HTR-8/SVneo (cell line): ENCODE data around the gene BIN1.
A peak's percentile ranks its signal among the peaks of the same experiment; 100 is the strongest.

Source experiments
- DNase-seq: peaks from one replicate; pipeline ENCODE4 v3.0.0; 2011; ENCODE audit warnings: low spot score, mixed read lengths; ENCODE audit not compliant: insufficient read length
- FAIRE-seq: peaks from 2 replicates; lab custom pipeline; 2011; peaks lifted over from hg19 to GRCh38; lab: Jason Lieb, UNC

The BIN1 gene

DNA sequence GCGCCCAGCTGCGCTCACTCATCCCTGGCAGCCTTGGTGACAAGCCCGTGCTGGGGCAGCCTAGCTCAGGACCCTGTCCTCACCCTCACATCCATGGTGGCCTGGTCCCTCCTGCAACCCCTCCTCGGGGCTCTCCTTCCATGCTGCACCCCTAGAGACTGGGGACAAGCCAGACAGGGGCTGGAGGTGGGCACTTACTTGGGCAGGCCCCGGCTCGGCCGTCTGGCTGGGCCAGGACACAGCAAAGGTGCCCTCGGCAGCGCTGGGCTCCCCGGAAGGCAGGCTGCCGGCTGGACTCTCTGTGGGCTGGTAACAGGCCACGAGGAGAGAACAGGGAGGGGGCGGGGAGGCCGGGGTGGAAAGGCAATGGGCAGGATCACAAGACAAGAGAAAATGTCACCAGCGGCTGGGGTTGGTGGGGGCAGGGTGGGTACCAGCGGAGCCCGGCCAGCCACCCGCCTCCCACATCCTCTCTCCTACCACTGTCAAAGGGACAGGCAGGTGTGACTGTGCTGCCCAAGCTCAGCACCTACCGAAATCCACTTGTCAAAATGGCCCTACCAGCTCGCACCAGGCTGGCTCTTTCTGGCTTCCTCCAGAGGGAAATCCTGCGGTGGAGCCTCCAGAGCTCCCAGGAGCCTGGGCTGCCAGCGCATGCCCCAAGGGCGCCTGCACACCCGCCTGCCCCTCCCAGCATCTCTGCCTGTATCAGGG is 54.7 kb downstream of the BIN1 start:
- FAIRE-seq, result no peak
- DNase-seq, result no peak

DNA sequence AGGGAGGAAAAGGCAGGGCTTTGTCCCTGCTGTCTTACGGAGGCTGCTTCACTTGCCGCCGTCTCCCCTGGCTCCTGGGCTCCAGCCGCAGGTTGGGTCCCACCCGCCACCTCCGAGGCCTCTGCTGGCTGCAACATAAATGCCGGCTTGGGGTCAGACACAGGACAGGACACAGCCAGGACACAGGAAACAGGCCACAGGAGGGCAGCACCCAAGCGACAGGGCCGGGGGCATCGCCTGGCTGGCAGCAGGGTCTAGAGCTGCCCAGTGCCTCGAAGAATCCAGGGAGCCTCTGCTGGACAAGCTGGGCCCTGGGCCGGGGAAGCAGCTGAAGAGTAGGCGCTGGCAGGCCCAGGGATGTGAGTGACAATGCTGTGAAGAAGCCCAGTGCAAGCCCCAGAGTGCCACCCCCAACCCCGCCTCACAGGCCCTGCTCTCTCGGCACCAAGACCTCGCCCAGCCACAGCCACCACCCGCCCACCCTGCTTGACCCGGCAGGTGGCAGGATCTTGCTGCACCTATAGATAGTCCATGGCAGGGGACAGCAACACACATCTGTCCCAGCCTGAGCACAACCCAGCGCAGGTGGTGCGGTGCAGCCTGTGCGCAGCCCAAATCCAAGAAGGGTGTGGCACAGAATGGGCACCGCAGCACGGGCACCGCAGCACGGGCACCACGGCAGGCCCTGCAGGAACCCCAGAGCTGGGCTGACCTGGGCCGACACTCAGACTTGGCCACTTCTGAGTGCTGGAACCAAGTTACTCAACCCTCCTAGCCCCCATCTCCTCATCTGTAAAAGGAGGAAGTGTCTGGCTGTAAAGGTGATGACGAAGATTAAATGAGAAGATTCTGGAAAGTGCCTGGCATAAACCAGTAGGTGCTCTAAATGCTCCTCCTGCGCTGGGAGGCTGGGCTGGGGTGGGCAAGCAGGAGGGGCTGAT is 55.6 kb downstream of the BIN1 start:
- no peak for DNase-seq
- no peak for FAIRE-seq

DNA sequence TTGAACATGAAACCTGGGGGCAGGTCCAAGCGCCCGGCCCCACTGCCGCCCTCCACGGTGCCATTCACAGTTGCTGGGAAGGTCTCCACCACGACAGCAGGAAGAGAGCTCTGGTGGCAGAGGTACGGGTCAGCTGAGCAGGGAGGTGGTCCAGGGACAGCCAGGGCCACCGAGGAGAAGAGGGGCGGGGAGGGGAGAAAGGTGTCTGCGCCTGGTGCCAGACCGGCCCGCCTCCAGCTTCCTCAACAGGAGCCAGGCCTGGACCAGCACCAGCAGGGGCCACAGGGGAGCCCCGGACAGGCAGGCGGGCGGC is 56.2 kb downstream of the BIN1 start:
- FAIRE-seq, result no peak

DNA sequence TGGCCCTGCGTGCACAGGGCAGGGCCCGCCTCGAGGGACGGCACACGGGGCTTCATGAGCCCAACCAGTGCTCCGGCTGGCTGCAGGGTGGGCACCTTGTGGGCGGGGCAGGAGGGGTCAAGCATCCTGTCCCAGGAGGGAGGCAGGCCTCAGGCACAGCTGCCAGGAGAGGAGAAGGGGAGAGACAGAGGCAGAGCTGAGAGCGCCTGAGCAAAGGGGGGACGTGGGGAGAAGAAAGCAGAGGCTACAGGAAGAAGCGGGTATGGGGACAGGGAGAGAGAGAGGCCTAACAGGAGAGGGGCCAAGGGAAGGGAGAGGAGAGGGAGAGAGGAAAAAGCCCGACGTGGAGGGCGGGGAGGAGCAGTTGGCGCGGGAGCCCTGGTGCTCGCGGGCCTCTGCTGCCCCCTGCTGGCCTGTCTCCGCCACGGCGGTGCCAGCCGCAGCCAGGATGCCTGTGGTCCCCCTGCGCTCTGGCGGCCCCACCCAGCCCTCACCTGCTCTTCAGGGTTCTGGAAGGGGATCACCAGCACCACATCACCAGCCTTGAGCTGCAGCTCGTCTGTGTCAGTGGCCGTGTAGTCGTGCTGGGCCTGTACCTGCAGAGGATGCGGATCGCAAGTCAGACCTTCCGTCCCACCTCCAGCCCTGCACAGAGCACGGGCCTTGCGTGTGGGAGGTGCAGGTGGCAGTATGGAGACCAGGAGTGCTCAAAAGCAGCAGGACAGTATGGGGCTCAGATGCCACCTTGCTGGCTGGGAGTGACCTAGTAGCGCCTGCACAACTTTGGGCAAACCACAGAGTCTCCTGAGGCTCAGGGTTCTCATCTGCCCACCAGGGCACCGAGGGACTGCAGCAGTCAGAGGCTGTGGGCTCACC is 56.8 kb downstream of the BIN1 start:
- FAIRE-seq, result peak; percentile 69

More for the DNA sequence above, 56.2 kb downstream of the BIN1 start:
- no peak for DNase-seq

DNA sequence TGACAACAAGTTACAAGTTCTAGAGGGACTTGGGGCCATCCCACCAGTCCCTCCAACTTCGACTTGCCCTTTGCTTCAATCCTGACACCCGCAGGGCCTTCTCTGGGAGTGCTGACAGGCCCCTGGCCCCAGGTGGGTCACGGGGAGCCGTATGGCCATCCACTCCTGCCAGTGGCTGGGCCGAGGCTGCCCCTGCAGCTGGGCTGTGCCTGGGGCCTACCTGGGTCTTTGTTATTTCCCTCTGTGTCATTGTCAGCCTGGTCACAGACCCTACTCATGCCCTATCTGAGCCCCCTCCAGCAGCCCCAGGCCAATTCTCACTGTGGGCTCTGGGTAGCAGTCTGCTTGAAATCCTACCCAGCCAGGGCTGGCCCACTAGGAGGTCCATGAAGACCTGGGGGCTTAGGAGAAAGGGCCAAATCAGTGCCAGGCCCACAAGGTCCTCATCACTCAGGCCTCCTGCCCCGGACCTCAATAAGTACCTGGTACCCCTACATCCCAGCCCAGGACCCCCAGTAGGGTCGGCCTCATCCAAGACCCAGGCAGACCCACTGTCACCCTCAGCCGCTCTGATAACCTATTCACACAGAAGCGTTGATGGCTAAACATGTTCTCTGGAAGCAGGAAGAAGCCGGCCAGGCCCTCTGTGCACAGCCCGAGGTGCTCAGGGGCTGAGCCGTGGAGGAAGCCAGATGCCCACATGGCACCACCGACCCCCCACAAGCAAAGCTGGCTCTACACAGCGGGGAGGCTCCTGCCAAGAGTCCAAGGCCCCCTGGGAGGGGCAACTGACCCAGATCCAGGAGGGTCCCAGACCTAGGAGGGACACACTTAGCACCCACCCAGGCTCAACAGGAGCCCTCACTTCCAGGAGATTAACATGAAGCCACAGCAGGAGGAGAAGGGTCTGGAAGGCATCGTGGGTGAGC is 57.7 kb downstream of the BIN1 start:
- FAIRE-seq, result peak; percentile 33
- DNase-seq, result no peak

More for the DNA sequence above, 56.8 kb downstream of the BIN1 start:
- DNase-seq, result peak; percentile 73

DNA sequence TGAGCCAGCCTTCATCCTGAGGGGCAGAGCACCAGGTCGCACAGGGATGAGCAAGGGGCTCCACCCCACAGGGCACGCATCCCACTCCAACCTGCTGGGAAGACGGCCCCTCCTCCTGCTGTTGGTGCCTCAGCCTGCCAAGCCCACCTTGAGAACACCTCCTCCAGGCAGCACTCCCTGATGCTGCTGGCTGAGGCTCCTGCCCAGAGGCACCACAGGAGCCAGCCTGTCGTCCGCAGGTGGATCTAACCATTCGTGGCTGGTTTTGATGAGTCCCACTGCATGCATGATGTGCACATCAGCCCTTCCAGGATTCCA is 58.4 kb downstream of the BIN1 start:
- FAIRE-seq, result no peak
- DNase-seq, result no peak

DNA sequence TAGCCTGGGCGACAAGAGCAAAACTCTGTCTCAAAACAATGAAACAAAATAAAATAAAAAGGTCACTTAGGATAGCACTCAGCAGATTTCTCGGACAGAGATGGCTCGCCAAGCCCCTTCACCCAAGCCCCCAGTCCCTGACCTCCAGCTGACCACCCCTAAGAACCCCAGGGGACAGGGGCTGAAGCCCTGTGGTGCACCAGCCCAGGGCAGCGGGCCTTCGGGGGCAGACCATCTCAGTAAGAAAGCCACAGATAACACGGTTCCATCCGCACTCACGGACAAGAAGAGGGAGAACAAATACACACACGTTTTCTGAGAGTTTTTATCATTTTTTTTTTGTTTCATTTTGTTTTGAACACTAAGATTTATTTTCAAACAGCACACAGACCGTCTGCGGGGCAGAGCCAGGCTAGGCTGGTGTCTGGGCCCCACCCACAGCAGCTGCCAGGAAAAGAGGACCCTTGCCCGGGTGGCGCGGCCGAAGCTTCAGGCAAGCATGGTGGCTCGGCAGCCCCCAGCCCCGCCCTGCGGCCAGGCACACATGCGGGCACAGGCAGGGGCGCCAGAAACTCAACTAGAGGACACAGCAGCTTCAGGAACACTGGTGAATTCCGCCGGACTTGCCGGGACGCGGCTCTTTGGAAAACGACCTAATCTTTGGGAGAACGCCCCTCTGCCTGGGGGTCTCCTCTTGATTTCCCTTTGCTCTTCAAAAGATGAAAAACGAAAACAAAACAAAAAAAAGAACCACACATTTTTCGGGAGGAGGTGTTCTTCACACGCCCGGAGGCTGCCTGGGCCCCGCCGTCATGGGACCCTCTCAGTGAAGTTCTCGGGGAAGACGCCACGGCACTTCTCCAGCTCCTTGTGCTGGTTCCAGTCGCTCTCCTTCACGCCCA is 59.0 kb downstream of the BIN1 start:
- FAIRE-seq (no peak), DNase-seq (no peak)

DNA sequence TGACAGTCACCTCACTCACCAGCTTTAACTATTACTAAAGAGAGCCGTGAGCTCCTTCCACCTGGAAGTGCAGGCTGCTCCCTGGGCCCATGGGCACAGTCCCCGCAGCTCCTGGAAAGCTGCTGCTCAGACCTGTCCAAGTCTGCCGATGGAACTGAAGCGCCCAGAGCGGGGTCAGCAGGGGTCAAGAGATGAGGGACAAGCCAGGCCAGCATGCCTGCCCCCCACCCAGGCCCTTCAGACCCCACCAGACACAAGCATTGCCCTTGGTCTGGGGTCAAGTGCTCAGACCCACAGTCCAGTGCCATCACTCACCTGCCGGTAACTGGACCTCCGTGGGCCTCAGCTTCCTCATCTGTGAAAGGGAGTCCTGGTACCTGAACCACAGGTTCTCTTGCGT is 59.9 kb downstream of the BIN1 start:
- FAIRE-seq, result no peak
- DNase-seq, result no peak

DNA sequence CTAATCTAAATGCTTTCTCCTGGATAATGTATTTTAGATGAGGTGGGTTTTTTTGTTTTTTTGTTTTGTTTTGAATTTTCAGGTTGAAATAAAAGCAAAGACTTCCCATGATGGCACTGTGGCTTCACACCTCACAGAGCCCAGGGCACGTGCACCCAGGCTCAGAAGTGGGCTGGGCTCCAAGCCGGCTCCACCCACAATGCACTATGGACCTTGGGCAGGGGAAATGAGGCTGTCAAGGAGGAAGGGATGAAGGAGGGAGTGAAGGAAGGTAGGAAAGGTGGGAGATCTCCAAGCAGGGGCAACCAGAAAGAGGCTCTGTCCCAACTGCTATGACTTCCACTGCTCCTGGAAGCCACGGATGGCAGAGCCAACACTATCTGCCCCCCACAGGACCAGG is 60.4 kb downstream of the BIN1 start:
- no peak for DNase-seq
- FAIRE-seq, result no peak

DNA sequence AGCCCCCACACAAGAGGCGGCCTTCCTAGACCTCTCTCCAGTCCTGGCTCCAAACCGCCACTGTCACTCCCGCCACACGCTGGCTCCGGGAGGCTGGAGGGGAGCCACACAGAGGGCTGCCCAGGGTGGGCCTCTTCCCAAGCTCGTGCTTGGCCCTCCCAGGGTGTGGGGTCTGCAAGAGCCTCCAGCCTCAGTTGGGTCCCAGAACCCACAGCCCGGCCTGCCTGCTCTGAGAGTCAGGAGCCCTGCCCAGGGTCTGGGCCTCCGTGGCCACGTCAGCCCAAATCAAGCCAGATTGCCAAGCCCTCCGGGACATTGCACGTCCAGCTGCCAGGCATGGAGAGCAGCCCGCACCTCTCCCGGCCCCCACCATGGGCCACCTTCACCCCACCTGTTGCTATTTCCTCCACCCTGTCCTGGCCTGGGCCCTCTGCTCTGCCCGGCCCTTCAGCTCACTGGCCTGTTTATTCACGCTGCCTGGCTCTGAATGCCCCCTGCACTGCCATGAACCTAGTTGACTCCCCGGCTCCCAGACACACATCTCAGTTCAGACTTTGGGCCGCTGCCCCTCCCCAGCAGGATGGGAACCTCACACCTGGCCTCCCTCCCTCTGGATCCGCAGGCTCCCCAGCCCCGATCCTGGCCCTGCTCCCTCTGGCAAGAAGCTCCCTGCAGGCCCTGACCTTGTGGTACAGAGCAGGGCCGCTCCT is 61.0 kb downstream of the BIN1 start:
- DNase-seq, result no peak

DNA sequence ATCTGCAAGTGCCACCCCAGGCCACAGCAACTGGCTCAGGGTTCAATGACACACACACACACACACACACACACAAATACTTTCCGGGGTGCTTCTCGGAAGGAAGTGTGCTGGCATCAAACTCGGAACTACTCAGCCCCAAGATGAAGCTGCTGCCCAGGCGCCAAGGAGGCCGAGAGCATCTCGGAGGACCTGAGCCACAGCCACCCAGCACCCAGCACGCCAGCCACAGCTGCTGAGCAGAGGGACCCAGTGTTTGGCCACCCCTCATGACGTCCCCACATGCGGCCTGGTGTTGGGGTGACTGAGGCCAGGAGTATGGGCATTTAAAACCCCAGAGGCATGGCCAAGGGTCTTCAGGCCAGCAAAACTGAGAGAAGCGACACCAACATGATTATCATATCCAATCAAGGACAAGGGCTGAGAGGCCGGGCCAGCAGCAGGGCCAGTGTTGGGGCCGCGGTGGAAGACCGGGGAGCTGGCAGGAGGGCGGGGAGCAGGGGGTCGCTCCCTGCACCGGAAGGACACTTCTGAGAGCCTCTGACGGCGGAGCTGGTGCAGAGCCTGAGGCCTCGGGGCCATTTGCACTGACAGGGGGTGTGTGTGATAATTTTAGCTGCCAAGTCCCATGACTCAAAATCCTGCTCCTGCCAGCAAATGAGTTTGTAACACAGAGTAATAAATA is 61.8 kb downstream of the BIN1 start:
- FAIRE-seq (no peak), DNase-seq (no peak)

More for the DNA sequence above, 61.0 kb downstream of the BIN1 start:
- no peak for FAIRE-seq

DNA sequence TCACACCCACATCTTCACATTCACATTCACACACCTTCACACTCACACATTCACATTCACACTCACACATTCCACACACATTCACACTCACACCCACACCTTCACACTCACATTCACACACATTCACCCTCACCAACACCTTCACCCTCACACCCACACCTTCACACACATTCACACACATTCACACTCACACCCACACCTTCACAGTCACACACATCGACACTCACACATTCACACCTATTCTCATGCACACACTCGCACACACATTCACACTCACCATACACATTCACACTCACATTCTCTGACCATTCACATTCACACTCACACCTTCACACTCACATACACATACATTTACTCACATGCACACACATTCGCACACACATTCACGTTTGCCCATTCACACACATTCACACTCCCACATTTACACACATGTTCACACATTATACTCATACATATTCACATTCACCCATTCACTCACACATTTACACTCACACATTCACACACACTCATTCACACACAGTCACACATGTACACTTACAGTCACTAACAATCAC is 62.7 kb downstream of the BIN1 start:
- DNase-seq (no peak), FAIRE-seq (peak; percentile 98)

DNA sequence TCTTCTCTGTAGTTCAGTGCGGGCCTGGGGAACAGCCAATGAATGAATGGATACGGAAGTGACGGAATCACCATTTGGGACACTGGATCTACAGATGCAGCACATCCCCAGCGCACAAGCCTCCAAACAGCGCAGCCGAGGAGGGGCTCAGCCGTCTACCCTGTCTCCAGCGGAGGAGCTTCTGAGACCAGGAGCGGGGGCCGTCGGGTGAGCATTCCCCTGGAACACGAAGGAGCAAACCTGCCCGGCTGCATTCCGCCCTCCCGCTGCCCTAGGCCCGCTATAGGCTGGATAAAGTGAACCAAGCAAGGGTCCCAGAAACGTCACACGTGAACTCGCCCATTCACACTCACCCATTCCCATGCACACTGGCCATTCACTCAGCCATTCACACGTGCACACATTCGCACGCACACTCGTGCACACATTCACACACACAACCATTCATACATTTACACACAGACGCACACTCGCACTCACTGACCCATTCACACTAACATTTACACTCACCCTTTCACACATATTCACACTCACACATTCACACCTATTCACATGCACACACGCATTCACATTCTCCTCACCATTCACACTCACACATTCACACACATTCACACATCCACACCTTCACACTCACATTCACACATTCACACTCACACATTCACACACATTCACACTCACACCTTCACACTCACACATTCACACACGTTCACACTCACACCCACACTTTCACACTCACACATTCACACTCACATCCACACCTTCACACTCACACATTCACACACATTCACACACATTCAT is 63.4 kb downstream of the BIN1 start:
- DNase-seq, result no peak
- FAIRE-seq, result no peak

DNA sequence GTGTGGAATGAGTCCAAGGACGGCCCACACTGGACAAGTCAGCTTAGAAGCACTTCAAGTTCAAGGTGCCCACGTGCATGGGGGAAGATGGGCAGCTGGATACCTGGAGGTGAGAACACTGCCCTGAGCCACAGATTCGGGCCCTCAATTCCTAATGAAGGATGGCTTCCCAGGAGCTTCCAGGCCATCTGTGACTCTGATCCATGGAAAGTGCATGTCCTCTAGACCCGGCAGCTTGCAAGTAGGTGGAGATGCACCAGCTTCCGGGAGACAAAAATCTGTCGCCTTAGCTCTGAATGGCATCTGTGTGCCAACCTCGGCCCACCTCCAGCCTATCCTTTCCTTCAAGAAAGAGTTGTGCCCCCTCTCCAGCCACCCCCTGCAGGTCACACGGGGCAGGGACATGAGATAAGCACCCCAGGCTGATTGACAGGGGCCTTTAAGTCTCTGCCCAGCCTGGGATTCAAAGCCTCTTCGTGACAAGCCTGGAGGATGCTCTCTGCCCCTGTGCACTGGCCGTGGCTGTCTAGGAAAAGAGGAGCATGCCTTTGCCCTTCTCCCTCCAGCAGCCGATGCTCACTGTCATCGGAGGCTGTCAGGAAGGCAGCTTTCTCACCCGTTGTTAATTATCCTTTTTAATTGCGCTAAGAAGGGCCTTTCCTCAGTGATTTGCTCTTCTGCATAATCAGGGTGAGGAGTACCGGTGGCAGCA is 65.5 kb downstream of the BIN1 start:
- FAIRE-seq (no peak), DNase-seq (no peak)

DNA sequence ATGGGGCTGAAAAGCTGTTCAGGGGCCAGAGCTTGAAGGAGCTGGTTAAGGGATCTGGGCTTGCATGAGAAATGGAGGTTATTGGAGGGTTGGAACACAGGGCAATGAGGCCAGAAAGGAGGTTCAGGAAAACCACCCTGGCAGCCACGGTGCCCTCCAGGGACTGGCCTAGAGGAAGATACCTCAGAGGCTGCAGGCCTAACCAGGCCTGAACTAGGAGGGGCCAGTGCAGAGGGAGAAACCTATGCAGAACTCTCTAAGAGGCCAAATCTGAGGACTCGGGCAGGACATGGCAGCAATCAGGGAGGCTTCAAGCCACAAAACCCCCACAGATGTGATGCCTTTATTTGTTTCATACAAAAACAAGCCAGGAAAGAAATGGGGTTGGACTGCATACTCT is 66.8 kb downstream of the BIN1 start:
- FAIRE-seq (no peak), DNase-seq (no peak)
